ENCODE data around the gene SEPTIN2.
A peak's percentile ranks its signal among the peaks of the same experiment; 100 is the strongest.
"Not testable (repeated sequence)": the region's sequence is repeated elsewhere in the genome, so short reads cannot be mapped to it uniquely, and the experiment has no call there.

SEPTIN2 gene

GRCh38 chr2:241354668-241355658 lies 39.2 kb downstream of the SEPTIN2 start:
- peak; percentile 86 for DNase-seq

GRCh38 chr2:241355983-241356870 lies 40.5 kb downstream of the SEPTIN2 start, which contains the start of gene FARP2:
Gene FARP2 (plus strand): TSS chr2:241356285. CDS start chr2:241373108, 16,823 bp downstream.
- peak; percentile 97 for DNase-seq

GRCh38 chr2:241356871-241357260 lies 41.1 kb downstream of the SEPTIN2 start:
- DNase-seq, result no peak

GRCh38 chr2:241357531-241357930 lies 41.8 kb downstream of the SEPTIN2 start:
- DNase-seq, result no peak

- no peak for DNase-seq
Measured at GRCh38 chr2:241358470-241358869, 42.7 kb downstream of the SEPTIN2 start.

- no peak for DNase-seq
Measured at GRCh38 chr2:241359481-241360045, 43.8 kb downstream of the SEPTIN2 start.

GRCh38 chr2:241363426-241363825 lies 47.7 kb downstream of the SEPTIN2 start:
- DNase-seq, result no peak

- no peak for DNase-seq
Measured at GRCh38 chr2:241364781-241365180, 49.1 kb downstream of the SEPTIN2 start.

- DNase-seq, result no peak
Measured at GRCh38 chr2:241366678-241367077, 51.0 kb downstream of the SEPTIN2 start.

GRCh38 chr2:241368643-241369042 lies 52.9 kb downstream of the SEPTIN2 start:
- DNase-seq, result no peak

GRCh38 chr2:241372361-241372992 lies 56.8 kb downstream of the SEPTIN2 start:
- DNase-seq, result no peak

- no peak for DNase-seq
Measured at GRCh38 chr2:241373446-241373845, 57.7 kb downstream of the SEPTIN2 start.

- not testable (repeated sequence) for DNase-seq
Measured at GRCh38 chr2:241373906-241374305, 58.2 kb downstream of the SEPTIN2 start.

- DNase-seq, result no peak
Measured at GRCh38 chr2:241375300-241375699, 59.6 kb downstream of the SEPTIN2 start.

GRCh38 chr2:241376808-241377207 lies 61.1 kb downstream of the SEPTIN2 start:
- DNase-seq, result no peak

GRCh38 chr2:241378816-241379215 lies 63.1 kb downstream of the SEPTIN2 start:
- no peak for DNase-seq

- DNase-seq, result no peak
Measured at GRCh38 chr2:241379481-241380480, 64.1 kb downstream of the SEPTIN2 start.

GRCh38 chr2:241381872-241382271 lies 66.1 kb downstream of the SEPTIN2 start:
- no peak for DNase-seq

GRCh38 chr2:241385450-241385849 lies 69.7 kb downstream of the SEPTIN2 start:
- DNase-seq, result not testable (repeated sequence)

- DNase-seq, result no peak
Measured at GRCh38 chr2:241386519-241386918, 70.8 kb downstream of the SEPTIN2 start.

GRCh38 chr2:241389697-241390096 lies 74.0 kb downstream of the SEPTIN2 start:
- DNase-seq, result no peak
